RWPE1 (cell line): ENCODE results near the gene MYO18B.

Experiments
- CTCF ChIA-PET: fragments of 350-600 bp; sonication (Branson Sonifier 250); formaldehyde crosslinking; extraction: SDS; loops from one replicate; lab custom pipeline; 2021; lab: Yijun Ruan, JAX
- POLR2A ChIA-PET: fragments of 400-600 bp; formaldehyde crosslinking; extraction: SDS; loops from one replicate; lab custom pipeline; 2020; ENCODE audit warnings: antibody characterized with exemption; ENCODE audit not compliant: low non-redundant PET; lab: Yijun Ruan, JAX
- DNase-seq: peaks from one replicate; pipeline ENCODE4 v3.0.0; 2012; ENCODE audit warnings: low spot score
- H3K27ac ChIP-seq: fragments of 450-650 bp; 2 replicates; pipeline ENCODE4 v1.5.1; 2017
- TF ChIP-seq, protein P1 (sequence below): fragments of 450-650 bp; conservative IDR thresholded peaks from 2 replicates; pipeline ENCODE4 v1.5.1; 2017; ENCODE audit warnings: low read depth, mild to moderate bottlenecking

The MYO18B gene

DNA sequence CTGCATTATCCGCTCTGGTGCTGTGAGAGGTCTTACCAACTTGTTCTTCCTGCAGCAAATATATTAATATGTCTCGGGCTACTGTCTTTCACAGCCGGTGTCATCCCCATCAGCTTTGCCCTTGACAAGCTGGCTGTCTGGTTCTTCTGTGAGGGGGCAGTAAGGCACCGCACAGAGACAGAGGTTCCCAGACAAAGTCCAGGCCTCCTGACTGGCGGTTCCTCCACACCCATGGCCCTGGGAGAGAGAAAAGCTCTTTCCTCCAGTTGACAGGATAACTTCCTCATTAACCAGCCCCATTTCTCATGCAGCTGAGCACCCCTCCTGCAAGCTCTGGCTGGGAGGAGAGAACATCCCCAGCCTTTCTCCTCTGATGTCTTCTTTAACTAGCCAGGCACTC, 214.8 kb downstream of the MYO18B start:
- CTCF ChIA-PET = no interaction called here
- TF ChIP-seq, protein P1, sequence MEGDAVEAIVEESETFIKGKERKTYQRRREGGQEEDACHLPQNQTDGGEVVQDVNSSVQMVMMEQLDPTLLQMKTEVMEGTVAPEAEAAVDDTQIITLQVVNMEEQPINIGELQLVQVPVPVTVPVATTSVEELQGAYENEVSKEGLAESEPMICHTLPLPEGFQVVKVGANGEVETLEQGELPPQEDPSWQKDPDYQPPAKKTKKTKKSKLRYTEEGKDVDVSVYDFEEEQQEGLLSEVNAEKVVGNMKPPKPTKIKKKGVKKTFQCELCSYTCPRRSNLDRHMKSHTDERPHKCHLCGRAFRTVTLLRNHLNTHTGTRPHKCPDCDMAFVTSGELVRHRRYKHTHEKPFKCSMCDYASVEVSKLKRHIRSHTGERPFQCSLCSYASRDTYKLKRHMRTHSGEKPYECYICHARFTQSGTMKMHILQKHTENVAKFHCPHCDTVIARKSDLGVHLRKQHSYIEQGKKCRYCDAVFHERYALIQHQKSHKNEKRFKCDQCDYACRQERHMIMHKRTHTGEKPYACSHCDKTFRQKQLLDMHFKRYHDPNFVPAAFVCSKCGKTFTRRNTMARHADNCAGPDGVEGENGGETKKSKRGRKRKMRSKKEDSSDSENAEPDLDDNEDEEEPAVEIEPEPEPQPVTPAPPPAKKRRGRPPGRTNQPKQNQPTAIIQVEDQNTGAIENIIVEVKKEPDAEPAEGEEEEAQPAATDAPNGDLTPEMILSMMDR = no peak
- no peak overlapping the region for H3K27ac ChIP-seq
- POLR2A ChIA-PET = no interaction called here
- DNase-seq = no peak

- H3K27ac ChIP-seq = no peak overlapping the region
- ChIA-PET POLR2A (no interaction called here), CTCF (interaction anchor here (0.6 kb wide), 1 partner anchor 181 kb away, joined by 3 read pairs; no protein-coding TSS in a partner anchor)
- TF ChIP-seq, protein P1 = no peak
- DNase-seq = no peak
Measured at GRCh38 chr22:25959818-25960774, 218.1 kb downstream of the MYO18B start.

- ChIA-PET CTCF (no interaction called here), POLR2A (no interaction called here)
- DNase-seq = no peak
- H3K27ac ChIP-seq = no peak overlapping the region
- TF ChIP-seq, protein P1 = no peak
Measured at GRCh38 chr22:25961699-25962098, 219.7 kb downstream of the MYO18B start.

- no peak overlapping the region for H3K27ac ChIP-seq
- TF ChIP-seq, protein P1 = no peak
- ChIA-PET CTCF (no interaction called here), POLR2A (no interaction called here)
- no peak for DNase-seq
Measured at GRCh38 chr22:25962711-25963110, 220.7 kb downstream of the MYO18B start.

GRCh38 chr22:25964961-25965730, 223.2 kb downstream of the MYO18B start:
- POLR2A ChIA-PET = no interaction called here

DNA sequence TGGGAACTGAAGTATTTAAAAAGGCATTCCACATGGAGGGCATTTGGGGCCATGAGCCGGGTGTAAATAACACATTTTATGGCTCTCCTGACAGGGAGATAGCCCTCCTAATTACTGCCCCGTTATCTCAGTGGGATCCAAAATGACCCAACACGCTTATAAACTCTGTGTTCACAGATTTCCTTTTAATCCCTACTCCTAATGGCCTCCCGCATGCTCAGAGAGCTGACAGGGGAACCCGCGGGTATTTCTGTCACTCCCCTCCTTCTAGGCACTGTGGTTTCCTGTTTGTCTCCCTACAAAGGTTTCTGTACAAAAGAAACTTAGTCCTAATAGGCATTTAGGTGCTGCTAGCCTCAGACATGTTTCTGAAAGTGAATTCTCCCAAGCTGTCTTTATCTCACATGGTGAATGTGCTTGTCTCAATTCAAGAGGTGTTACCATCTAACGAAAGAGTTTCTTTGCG, 224.5 kb downstream of the MYO18B start:
- TF ChIP-seq, protein P1 = no peak
- no peak overlapping the region for H3K27ac ChIP-seq
- DNase-seq = no peak
- ChIA-PET POLR2A (no interaction called here), CTCF (no interaction called here)

More at GRCh38 chr22:25964961-25965730, 223.2 kb downstream of the MYO18B start:
- DNase-seq = no peak
- H3K27ac ChIP-seq = no peak overlapping the region
- TF ChIP-seq, protein P1 = no peak
- CTCF ChIA-PET = no interaction called here
